Prostate gland (tissue), 2 donors: ENCODE measurements around the gene KCNJ15.

Experiments used
- CTCF ChIP-seq, 4 experiments: fragments of 200-600 bp in 2 of 4; fragments of 450-650 bp in 2 of 4; sonication (generic) in 2 of 4; IDR thresholded peaks; 1 replicate in 3 of 4; 2 replicates in 1 of 4; pipeline ENCODE4 v1.5.1; 2016 to 2019; ENCODE audit warnings: antibody characterized with exemption in 4 of 4, mild to moderate bottlenecking in 2 of 4, moderate library complexity in 2 of 4
- POLR2A ChIP-seq: fragments of 450-650 bp; IDR thresholded peaks from one replicate; pipeline ENCODE4 v1.6.1; 2016; ENCODE audit warnings: antibody characterized with exemption, mild to moderate bottlenecking
- POLR2AphosphoS5 ChIP-seq: sonication (generic); formaldehyde crosslinking; IDR thresholded peaks from one replicate; pipeline ENCODE4 v1.6.1; 2017; ENCODE audit warnings: antibody characterized with exemption

GRCh38 chr21:38244885-38245869 lies 11.6 kb upstream of the KCNJ15 start:
- TF ChIP-seq POLR2A = no peak
- no peak for TF ChIP-seq CTCF (IDR thresholded peaks at IDR 0.05)
- no peak for TF ChIP-seq POLR2AphosphoS5
